ENCODE measurements around the gene MYO5A. TPM values are rescaled to one million over a fixed set of nuclear protein-coding genes. Genes with fewer than 3 reads are reported as not detected.

MYO5A gene
- total RNA-seq, 4 donors from 2014 or later = 5.8 to 51.2 (median 10.2) TPM

- peak overlapping the region in 3 of 4 donors; percentile 40 to 70 (median 55) for H3K27ac ChIP-seq
Measured at GRCh38 chr15:52338058-52338457, 190.6 kb downstream of the MYO5A start.

GRCh38 chr15:52337198-52337853 is 191.4 kb downstream of the MYO5A start:
- Histone ChIP-seq H3K27me3 (no peaks in the 10 kb centered on the region), H3K4me1 (peaks cover 8 to 22% of the 10 kb centered on the region in 2 donors), H3K9me3 (no peaks in the 10 kb centered on the region), H3K27ac (peak overlapping the region; percentile 40 to 70 (median 56)), H3K36me3 (no peaks in the 10 kb centered on the region), H3K4me3 (no peak overlapping the region)
- no peak for TF ChIP-seq POLR2A (IDR thresholded peaks at IDR 0.05)
- TF ChIP-seq CTCF (IDR thresholded peaks at IDR 0.05 in 4 of 5, conservative IDR thresholded peaks at IDR 0.05 in 1 of 5) = no peak
- intact Hi-C loops (cut with DNase I; ENCODE audit: low total_unique reads) = loop anchor here (5.0 to 10.0 kb wide), 3 partner anchors 80 to 340 kb away; partner anchors contain the start of genes ATOSA and MYO5A
- in situ Hi-C loops (cut with MboI; ENCODE audit: low sequenced_read_pairs in 4 of 4) = loop anchor here (25.0 kb wide), 2 partner anchors 125 to 400 kb away; no protein-coding TSS in a partner anchor
- DNase-seq = no peak
- peak; percentile 44 to 71 for ATAC-seq

More at GRCh38 chr15:52338058-52338457, 190.6 kb downstream of the MYO5A start:
- H3K4me3 ChIP-seq = no peak overlapping the region
- H3K4me1 ChIP-seq = peaks cover 8 to 22% of the 10 kb centered on the region in 2 donors
- no peak for ATAC-seq
- intact Hi-C loops (cut with DNase I; ENCODE audit: low total_unique reads) = loop anchor here (5.0 to 10.0 kb wide), 3 partner anchors 81 to 339 kb away; partner anchors contain the start of genes ATOSA and MYO5A
- DNase-seq = no peak
- no peaks in the 10 kb centered on the region for H3K9me3 ChIP-seq
- H3K36me3 ChIP-seq = no peaks in the 10 kb centered on the region
- no peak for TF ChIP-seq POLR2A (IDR thresholded peaks at IDR 0.05)
- TF ChIP-seq CTCF (IDR thresholded peaks at IDR 0.05 in 4 of 5, conservative IDR thresholded peaks at IDR 0.05 in 1 of 5) = no peak
- H3K27me3 ChIP-seq = no peaks in the 10 kb centered on the region
- in situ Hi-C loops (cut with MboI; ENCODE audit: low sequenced_read_pairs in 4 of 4) = loop anchor here (25.0 kb wide), 2 partner anchors 124 to 399 kb away; no protein-coding TSS in a partner anchor

GRCh38 chr15:52336529-52336928 is 192.2 kb downstream of the MYO5A start:
- Histone ChIP-seq H3K4me3 (no peak overlapping the region), H3K9me3 (no peaks in the 10 kb centered on the region), H3K27ac (peak overlapping the region in 1 of 4 donors; percentile 40), H3K4me1 (peaks cover 8 to 26% of the 10 kb centered on the region in 2 donors), H3K27me3 (no peaks in the 10 kb centered on the region), H3K36me3 (no peaks in the 10 kb centered on the region)
- in situ Hi-C loops (cut with MboI; ENCODE audit: low sequenced_read_pairs in 4 of 4) (loop anchor here (25.0 kb wide), 2 partner anchors 126 to 401 kb away; no protein-coding TSS in a partner anchor), intact Hi-C loops (cut with DNase I; ENCODE audit: low total_unique reads) (loop anchor here (5.0 to 10.0 kb wide), 3 partner anchors 79 to 341 kb away; partner anchors contain the start of genes ATOSA and MYO5A)
- TF ChIP-seq POLR2A (IDR thresholded peaks at IDR 0.05) = no peak
- TF ChIP-seq CTCF (IDR thresholded peaks at IDR 0.05 in 4 of 5, conservative IDR thresholded peaks at IDR 0.05 in 1 of 5) = no peak
- DNase-seq (no peak), ATAC-seq (no peak)

- Histone ChIP-seq H3K4me3 (no peak overlapping the region), H3K4me1 (peaks cover 8 to 23% of the 10 kb centered on the region in 2 donors), H3K9me3 (no peaks in the 10 kb centered on the region), H3K36me3 (no peaks in the 10 kb centered on the region), H3K27me3 (no peaks in the 10 kb centered on the region), H3K27ac (no peak overlapping the region)
- no peak for ATAC-seq
- intact Hi-C loops (cut with DNase I; ENCODE audit: low total_unique reads) = loop anchor here (5.0 to 10.0 kb wide), 4 partner anchors 77 to 343 kb away; partner anchors contain the start of genes ATOSA and MYO5A
- in situ Hi-C loops (cut with MboI; ENCODE audit: low sequenced_read_pairs in 4 of 4) = loop anchor here (25.0 kb wide), 2 partner anchors 128 to 403 kb away; no protein-coding TSS in a partner anchor
- DNase-seq = no peak
- TF ChIP-seq POLR2A (IDR thresholded peaks at IDR 0.05) (no peak), CTCF (IDR thresholded peaks at IDR 0.05 in 4 of 5, conservative IDR thresholded peaks at IDR 0.05 in 1 of 5) (no peak)
Measured at GRCh38 chr15:52334491-52335160, 194.1 kb downstream of the MYO5A start.

All from gastrocnemius medialis (tissue), 4 donors.